ENCODE results near the gene WDR7.

WDR7 gene

GRCh38 chr18:56716692-56717146 lies 65.6 kb downstream of the WDR7 start:
- H3K4me3 ChIP-seq (ENCODE audit: low read depth, low read length), result no peak overlapping the region
- peak; percentile 21 for DNase-seq (ENCODE audit: low read depth)
- no peak for TF ChIP-seq CTCF (IDR thresholded peaks at IDR 0.05; ENCODE audit: insufficient read depth, low read depth, low read length, missing control alignments)

- TF ChIP-seq CTCF (IDR thresholded peaks at IDR 0.05; ENCODE audit: insufficient read depth, low read depth, low read length, missing control alignments), result no peak
- no peak for DNase-seq (ENCODE audit: low read depth)
Measured at GRCh38 chr18:56721031-56721430, 69.9 kb downstream of the WDR7 start.

GRCh38 chr18:56721491-56721890 lies 70.3 kb downstream of the WDR7 start:
- H3K4me3 ChIP-seq (ENCODE audit: low read depth, low read length), result no peak overlapping the region
- no peak for DNase-seq (ENCODE audit: low read depth)
- no peak for TF ChIP-seq CTCF (IDR thresholded peaks at IDR 0.05; ENCODE audit: insufficient read depth, low read depth, low read length, missing control alignments)

More at GRCh38 chr18:56721031-56721430, 69.9 kb downstream of the WDR7 start:
- no peak overlapping the region for H3K4me3 ChIP-seq (ENCODE audit: low read depth, low read length)

GRCh38 chr18:56722518-56722917 lies 71.4 kb downstream of the WDR7 start:
- DNase-seq (ENCODE audit: low read depth), result no peak
- H3K4me3 ChIP-seq (ENCODE audit: low read depth, low read length), result no peak overlapping the region
- no peak for TF ChIP-seq CTCF (IDR thresholded peaks at IDR 0.05; ENCODE audit: insufficient read depth, low read depth, low read length, missing control alignments)

- no peak for DNase-seq (ENCODE audit: low read depth)
- no peak for TF ChIP-seq CTCF (IDR thresholded peaks at IDR 0.05; ENCODE audit: insufficient read depth, low read depth, low read length, missing control alignments)
- no peak overlapping the region for H3K4me3 ChIP-seq (ENCODE audit: low read depth, low read length)
Measured at GRCh38 chr18:56723068-56723467, 71.9 kb downstream of the WDR7 start.

GRCh38 chr18:56723706-56724105 lies 72.5 kb downstream of the WDR7 start:
- DNase-seq (ENCODE audit: low read depth), result no peak
- H3K4me3 ChIP-seq (ENCODE audit: low read depth, low read length), result no peak overlapping the region
- no peak for TF ChIP-seq CTCF (IDR thresholded peaks at IDR 0.05; ENCODE audit: insufficient read depth, low read depth, low read length, missing control alignments)

GRCh38 chr18:56726906-56727305 lies 75.7 kb downstream of the WDR7 start:
- H3K4me3 ChIP-seq (ENCODE audit: low read depth, low read length), result no peak overlapping the region
- no peak for TF ChIP-seq CTCF (IDR thresholded peaks at IDR 0.05; ENCODE audit: insufficient read depth, low read depth, low read length, missing control alignments)
- no peak for DNase-seq (ENCODE audit: low read depth)
